WI38 (cell line): ENCODE measurements around the gene ITGA6.

Source experiments
- H3K4me3 ChIP-seq: 2 replicates; pipeline ENCODE4 v1.5.1; 2011; ENCODE audit warnings: low read depth, mild to moderate bottlenecking, control low read depth, low read length
- TF ChIP-seq, protein P1 (sequence below): IDR thresholded peaks from 2 replicates; pipeline ENCODE4 v1.5.1; 2012; ENCODE audit warnings: low read depth, mild to moderate bottlenecking, control low read depth, low read length

ITGA6 gene

DNA sequence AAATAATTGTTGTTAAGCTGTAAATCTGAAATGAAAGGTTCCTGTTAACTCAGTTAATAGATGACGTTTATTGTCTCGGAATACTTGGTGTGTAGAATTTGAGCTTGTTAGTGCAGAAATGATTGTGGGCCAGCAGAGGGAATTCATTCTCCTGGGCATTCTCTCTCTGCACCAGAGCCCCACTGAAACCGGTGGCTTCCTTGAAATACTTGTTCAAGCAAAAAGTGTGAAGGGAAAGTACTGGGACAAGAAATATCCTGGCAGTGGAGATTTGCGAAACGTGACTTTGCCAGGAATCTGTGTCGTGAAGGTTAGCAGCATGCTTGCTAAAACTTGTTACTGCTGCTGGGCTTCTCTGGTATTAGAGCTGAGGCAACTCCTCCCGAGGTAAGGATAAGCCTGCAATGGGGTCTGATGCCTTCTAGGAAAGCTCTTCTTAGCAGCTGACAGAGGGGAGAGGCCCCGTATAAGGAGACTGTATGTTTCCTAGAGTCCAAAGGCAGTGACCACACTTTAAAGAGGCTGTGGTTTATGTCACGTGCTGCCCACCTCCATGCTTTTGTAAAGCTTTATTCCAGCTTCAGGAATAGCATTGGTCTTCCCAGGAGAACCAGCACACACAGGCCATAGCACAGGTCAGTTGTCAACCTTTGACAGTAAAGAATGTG is 2.0 kb downstream of the ITGA6 start:
- TF ChIP-seq, protein P1, sequence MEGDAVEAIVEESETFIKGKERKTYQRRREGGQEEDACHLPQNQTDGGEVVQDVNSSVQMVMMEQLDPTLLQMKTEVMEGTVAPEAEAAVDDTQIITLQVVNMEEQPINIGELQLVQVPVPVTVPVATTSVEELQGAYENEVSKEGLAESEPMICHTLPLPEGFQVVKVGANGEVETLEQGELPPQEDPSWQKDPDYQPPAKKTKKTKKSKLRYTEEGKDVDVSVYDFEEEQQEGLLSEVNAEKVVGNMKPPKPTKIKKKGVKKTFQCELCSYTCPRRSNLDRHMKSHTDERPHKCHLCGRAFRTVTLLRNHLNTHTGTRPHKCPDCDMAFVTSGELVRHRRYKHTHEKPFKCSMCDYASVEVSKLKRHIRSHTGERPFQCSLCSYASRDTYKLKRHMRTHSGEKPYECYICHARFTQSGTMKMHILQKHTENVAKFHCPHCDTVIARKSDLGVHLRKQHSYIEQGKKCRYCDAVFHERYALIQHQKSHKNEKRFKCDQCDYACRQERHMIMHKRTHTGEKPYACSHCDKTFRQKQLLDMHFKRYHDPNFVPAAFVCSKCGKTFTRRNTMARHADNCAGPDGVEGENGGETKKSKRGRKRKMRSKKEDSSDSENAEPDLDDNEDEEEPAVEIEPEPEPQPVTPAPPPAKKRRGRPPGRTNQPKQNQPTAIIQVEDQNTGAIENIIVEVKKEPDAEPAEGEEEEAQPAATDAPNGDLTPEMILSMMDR, result no peak
- peak overlapping the region; percentile 81 for H3K4me3 ChIP-seq

DNA sequence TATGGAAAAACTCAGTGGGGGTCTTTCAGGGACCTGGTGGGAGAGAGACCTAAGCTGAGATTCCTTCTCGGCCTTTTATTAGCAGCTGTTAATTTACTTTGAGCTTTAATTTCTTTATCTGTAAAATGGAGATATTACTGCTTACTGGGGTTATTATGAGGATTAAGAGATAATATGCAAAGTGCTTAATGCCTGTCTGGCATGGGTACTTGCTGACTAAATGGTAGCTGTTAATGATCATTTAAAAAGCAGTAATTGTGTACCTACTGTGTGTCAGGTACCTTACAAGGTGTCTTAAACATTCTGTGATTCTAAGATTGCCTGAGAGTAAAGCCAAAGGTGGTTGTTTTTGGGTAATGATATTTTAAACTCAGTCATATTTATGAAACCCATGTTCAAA is 2.6 kb downstream of the ITGA6 start:
- no peak overlapping the region for H3K4me3 ChIP-seq
- TF ChIP-seq, protein P1, result no peak

GRCh38 chr2:172430678-172431077 is 3.3 kb downstream of the ITGA6 start:
- TF ChIP-seq, protein P1, result no peak
- no peak overlapping the region for H3K4me3 ChIP-seq

DNA sequence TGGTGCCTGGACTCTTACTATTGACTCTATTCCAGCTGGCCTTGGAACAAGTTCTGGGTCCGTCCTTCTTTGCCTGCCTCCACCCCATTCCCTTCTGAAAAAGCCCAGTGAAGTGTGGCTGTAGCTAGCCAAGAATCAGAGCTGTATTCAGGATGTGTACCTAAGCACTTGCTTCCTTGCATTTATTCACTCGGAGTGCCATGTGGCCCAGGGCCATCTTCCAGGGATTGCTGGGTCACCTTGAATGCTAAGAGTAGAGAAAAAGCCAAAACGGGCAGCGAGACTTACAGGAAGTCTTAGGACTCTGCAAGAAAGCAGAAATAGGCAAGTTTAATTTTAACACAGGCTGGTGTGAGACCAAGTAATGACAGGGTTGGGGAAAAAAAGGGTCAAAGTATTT is 4.1 kb downstream of the ITGA6 start:
- TF ChIP-seq, protein P1, result no peak
- H3K4me3 ChIP-seq, result no peak overlapping the region

DNA sequence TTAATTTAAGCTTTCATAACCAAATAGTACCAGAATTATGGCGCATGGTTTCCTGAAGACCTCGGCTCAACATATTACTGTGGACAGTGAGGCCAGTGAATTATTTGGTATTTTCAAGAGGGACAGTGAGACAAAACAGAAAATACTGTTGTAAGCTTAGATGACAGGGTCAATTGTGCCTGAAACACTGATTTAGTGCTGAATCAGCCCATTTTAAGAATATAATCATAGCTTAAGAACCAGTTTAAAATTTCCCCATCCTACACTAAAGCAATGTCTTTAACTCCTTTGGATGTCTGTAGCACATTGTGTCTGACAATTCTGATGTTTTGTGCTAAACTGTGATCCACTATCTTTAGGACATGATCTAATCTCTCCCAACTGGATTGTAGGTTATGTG is 4.6 kb downstream of the ITGA6 start:
- no peak overlapping the region for H3K4me3 ChIP-seq
- TF ChIP-seq, protein P1, result no peak

GRCh38 chr2:172433144-172433543 is 5.8 kb downstream of the ITGA6 start:
- TF ChIP-seq, protein P1, result no peak
- H3K4me3 ChIP-seq, result no peak overlapping the region

DNA sequence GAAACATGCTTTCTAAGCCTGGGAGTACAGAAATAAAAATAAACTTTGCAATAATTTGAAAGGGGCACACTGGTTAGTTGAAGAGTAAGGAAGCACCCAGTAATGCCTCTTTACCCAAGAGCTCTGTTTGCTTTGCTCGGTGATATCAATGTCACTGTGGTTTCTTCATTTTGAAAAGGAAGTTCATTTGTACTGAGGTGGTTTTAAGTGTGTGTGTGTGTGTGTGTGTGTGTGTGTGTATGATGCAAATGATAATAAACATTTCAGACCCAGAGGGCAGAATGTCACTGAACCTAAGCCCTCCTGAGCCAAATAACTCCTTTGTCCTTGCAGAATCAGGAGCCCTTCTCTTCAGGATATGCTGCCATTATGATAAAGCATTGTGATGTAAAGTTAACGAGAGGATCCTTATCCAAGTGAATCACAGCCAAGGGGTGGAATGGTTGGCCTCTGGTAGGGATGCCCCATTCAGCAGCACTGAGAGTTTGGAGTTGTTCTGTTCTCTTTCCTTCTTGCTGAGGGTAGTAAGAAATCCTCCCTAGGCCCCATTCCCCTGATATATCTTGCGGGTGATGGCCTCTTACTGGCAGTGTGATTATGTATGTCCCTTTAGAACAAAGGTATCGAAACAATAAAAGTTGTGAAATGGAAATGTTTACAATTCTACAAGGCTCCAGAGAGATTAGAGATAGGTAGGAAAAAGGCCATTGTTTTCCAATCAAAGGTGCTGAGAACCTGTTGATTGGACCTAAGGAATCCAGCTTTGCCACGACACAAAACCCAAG is 7.6 kb downstream of the ITGA6 start:
- H3K4me3 ChIP-seq, result no peak overlapping the region
- TF ChIP-seq, protein P1, result no peak
